Measurements from ENCODE around the gene SHLD2.
"Not testable (repeated sequence)": the region's sequence is repeated elsewhere in the genome, so short reads cannot be mapped to it uniquely, and the experiment has no call there.

DNA sequence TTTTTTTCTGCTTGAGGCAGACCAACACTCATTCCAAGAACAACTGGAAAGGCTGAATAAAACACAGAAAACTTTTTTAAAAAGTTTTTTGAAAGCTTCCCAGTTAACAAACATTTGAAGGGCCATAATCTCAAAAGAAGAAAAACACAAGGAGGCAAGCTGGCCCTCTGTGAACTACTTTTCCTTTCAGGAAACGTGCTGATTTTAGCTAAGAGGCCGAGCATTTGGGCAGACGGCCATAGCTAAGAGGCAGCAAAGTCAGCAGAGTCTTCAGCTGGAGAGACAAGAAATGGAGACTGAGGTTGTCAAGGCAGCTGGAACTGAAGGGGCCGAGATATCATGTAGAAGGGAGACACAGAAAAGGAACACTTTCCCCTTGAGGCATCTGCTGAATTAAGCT, 111.9 kb downstream of the SHLD2 start:
- TF ChIP-seq POLR2A (IDR thresholded peaks at IDR 0.05): not testable (repeated sequence)
- TF ChIP-seq, protein P1, sequence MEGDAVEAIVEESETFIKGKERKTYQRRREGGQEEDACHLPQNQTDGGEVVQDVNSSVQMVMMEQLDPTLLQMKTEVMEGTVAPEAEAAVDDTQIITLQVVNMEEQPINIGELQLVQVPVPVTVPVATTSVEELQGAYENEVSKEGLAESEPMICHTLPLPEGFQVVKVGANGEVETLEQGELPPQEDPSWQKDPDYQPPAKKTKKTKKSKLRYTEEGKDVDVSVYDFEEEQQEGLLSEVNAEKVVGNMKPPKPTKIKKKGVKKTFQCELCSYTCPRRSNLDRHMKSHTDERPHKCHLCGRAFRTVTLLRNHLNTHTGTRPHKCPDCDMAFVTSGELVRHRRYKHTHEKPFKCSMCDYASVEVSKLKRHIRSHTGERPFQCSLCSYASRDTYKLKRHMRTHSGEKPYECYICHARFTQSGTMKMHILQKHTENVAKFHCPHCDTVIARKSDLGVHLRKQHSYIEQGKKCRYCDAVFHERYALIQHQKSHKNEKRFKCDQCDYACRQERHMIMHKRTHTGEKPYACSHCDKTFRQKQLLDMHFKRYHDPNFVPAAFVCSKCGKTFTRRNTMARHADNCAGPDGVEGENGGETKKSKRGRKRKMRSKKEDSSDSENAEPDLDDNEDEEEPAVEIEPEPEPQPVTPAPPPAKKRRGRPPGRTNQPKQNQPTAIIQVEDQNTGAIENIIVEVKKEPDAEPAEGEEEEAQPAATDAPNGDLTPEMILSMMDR (IDR thresholded peaks at IDR 0.05): not testable (repeated sequence)
